Hepatocyte (in vitro differentiated cells): ENCODE results near the gene GCNA.

Experiments
- CTCF ChIP-seq: fragments of 200-600 bp; sonication (generic); IDR thresholded peaks from 2 replicates; pipeline ENCODE4 v1.5.1; 2016; ENCODE audit warnings: antibody characterized with exemption, mild to moderate bottlenecking; ENCODE audit not compliant: poor library complexity
- EZH2 ChIP-seq: fragments of 200-600 bp; sonication (generic); IDR thresholded peaks from 2 replicates; pipeline ENCODE4 v1.6.1; 2016; ENCODE audit warnings: antibody characterized with exemption, mild to moderate bottlenecking, borderline replicate concordance

DNA sequence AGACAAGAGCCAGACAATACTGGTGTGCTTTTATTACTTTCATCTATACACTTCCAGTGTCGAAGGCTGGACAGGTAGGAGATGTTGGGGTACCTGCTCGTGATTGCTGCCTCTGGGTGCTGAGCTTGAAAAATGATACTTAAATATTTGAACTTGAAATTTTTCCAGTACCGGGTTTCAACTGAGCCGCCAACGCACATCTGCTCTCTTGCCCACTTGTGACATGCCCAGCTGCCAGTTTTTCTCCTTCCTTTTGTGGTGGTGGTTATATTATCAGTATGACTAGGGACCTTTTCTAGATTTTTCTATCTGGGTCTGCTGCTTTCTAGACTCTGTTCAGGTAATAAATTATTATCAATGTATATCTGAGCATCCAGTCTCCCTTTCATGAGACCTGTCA lies 42.0 kb upstream of the GCNA start:
- TF ChIP-seq EZH2 (no peak), CTCF (no peak)
